Osteocyte (in vitro differentiated cells): ENCODE measurements around the gene PIGT. TPM values are rescaled to one million over a fixed set of nuclear protein-coding genes. Genes with fewer than 3 reads are reported as not detected.

ENCODE experiments used
- DNase-seq: peaks from one replicate; pipeline ENCODE4 v3.0.0; 2021; ENCODE audit warnings: mixed read lengths; ENCODE audit not compliant: unreplicated experiment; ENCODE audit errors: extremely low spot score
- H3K27ac Mint-ChIP-seq: one replicate; pipeline ENCODE4 v1.8.0; 2021; ENCODE audit warnings: mild to moderate bottlenecking, mixed read lengths; ENCODE audit not compliant: unreplicated experiment
- H3K27me3 Mint-ChIP-seq: one replicate; pipeline ENCODE4 v1.8.0; 2021; ENCODE audit warnings: mixed read lengths; ENCODE audit not compliant: unreplicated experiment
- H3K36me3 Mint-ChIP-seq: one replicate; pipeline ENCODE4 v1.8.0; 2021; ENCODE audit warnings: mixed read lengths; ENCODE audit not compliant: unreplicated experiment
- H3K4me1 Mint-ChIP-seq: one replicate; pipeline ENCODE4 v1.8.0; 2021; ENCODE audit warnings: mixed read lengths; ENCODE audit not compliant: unreplicated experiment
- H3K4me3 Mint-ChIP-seq: one replicate; pipeline ENCODE4 v1.8.0; 2021; ENCODE audit warnings: mild to moderate bottlenecking, moderate library complexity, mixed read lengths; ENCODE audit not compliant: unreplicated experiment
- H3K9me3 Mint-ChIP-seq: one replicate; pipeline ENCODE4 v1.8.0; 2021; ENCODE audit warnings: mixed read lengths; ENCODE audit not compliant: unreplicated experiment
- total RNA-seq: library from RNA; stranded (reverse); gene quantifications from 2 replicates; pipeline ENCODE4 v1.2.1, GENCODE V29; 2021
- TF ChIP-seq, protein P1 (sequence below): fragments of 200-600 bp; sonication (generic); IDR thresholded peaks from 2 replicates; pipeline ENCODE4 v1.5.0; 2021; ENCODE audit warnings: antibody characterized with exemption, mild to moderate bottlenecking, moderate library complexity

Gene PIGT
- total RNA-seq, 1 donor from 2014 or later: 140 TPM

DNA sequence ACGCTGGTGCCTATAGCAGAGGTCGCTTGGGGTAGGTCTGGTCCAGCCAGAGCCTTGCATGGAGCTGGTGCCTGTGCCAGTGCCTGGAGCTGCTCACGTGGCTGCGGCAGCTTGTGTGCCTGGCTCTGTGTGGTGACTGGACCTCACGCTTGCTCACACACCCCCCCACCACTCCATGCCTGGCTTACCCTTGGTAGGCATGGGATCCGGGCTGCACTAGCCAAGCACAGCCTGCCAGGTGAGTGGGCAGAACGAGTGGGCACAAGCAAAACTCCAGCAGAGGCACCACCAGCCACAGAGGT lies 20.9 kb upstream of the PIGT start:
- H3K4me1 Mint-ChIP-seq: no peaks in the 10 kb centered on the region
- H3K4me3 Mint-ChIP-seq: no peak overlapping the region
- H3K9me3 Mint-ChIP-seq: peaks cover 16% of the 10 kb centered on the region
- no peaks in the 10 kb centered on the region for H3K27me3 Mint-ChIP-seq
- H3K36me3 Mint-ChIP-seq: peaks cover 5% of the 10 kb centered on the region
- H3K27ac Mint-ChIP-seq: no peak overlapping the region
- TF ChIP-seq, protein P1, sequence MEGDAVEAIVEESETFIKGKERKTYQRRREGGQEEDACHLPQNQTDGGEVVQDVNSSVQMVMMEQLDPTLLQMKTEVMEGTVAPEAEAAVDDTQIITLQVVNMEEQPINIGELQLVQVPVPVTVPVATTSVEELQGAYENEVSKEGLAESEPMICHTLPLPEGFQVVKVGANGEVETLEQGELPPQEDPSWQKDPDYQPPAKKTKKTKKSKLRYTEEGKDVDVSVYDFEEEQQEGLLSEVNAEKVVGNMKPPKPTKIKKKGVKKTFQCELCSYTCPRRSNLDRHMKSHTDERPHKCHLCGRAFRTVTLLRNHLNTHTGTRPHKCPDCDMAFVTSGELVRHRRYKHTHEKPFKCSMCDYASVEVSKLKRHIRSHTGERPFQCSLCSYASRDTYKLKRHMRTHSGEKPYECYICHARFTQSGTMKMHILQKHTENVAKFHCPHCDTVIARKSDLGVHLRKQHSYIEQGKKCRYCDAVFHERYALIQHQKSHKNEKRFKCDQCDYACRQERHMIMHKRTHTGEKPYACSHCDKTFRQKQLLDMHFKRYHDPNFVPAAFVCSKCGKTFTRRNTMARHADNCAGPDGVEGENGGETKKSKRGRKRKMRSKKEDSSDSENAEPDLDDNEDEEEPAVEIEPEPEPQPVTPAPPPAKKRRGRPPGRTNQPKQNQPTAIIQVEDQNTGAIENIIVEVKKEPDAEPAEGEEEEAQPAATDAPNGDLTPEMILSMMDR: no peak
- no peak for DNase-seq

DNA sequence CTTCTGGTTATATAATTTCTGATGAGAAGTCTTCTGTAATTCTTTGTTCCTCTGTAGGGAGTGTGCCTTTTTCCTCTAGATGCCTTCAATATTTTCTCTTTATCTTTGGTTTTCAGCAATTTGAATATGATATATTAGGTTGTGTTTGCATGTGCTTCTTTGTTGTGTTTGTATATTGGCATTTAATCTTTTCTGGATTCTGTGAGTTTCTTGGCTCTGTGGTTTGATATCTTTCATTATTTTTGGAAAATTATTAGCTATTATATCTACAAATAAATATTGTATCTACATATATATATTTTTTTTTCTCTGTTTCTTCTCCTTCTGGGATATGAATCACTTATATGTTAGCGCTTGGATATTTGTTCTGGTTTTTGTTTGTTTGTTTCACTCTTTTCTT lies 16.9 kb upstream of the PIGT start:
- no peaks in the 10 kb centered on the region for H3K4me1 Mint-ChIP-seq
- H3K27ac Mint-ChIP-seq: no peak overlapping the region
- H3K9me3 Mint-ChIP-seq: peaks cover 17% of the 10 kb centered on the region
- H3K4me3 Mint-ChIP-seq: no peak overlapping the region
- TF ChIP-seq, protein P1: no peak
- H3K27me3 Mint-ChIP-seq: no peaks in the 10 kb centered on the region
- H3K36me3 Mint-ChIP-seq: peaks cover 5% of the 10 kb centered on the region
- no peak for DNase-seq

DNA sequence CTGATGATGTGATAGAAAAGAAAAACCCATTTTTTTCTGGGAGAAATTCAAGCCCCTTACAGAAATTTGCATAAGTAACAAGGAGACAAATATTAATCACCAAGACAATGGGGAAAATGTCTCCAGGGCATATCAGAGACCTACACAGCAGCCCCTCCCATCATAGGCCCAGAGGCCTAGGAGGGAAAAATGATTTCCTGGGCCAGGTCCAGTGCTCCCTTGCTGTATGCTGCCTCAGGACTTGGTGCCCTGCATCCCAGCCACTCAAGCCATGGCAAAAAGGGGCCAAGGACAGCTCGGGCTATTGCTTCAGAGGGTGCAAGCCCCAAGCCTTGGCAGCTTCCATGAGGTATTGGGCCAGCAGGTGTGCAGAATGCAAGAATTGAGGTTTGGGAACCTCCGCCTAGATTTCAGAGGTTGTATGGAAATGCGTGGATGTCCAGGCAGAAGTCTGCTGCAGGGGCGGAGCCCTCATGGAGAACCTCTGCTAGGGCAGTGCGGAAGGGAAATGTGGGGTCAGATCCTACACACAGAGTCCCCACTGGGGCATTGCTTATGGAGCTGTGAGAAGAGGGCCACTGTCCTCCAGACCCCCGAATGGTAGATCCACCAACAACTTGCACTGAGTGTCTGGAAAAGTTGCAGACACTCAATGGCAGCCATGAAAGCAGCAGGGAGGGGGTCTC lies 15.5 kb upstream of the PIGT start:
- peaks cover 17% of the 10 kb centered on the region for H3K9me3 Mint-ChIP-seq
- TF ChIP-seq, protein P1: no peak
- H3K4me1 Mint-ChIP-seq: peaks cover 3% of the 10 kb centered on the region
- H3K36me3 Mint-ChIP-seq: peaks cover 5% of the 10 kb centered on the region
- H3K27me3 Mint-ChIP-seq: no peaks in the 10 kb centered on the region
- H3K27ac Mint-ChIP-seq: no peak overlapping the region
- no peak overlapping the region for H3K4me3 Mint-ChIP-seq
- DNase-seq: peak; percentile 65

DNA sequence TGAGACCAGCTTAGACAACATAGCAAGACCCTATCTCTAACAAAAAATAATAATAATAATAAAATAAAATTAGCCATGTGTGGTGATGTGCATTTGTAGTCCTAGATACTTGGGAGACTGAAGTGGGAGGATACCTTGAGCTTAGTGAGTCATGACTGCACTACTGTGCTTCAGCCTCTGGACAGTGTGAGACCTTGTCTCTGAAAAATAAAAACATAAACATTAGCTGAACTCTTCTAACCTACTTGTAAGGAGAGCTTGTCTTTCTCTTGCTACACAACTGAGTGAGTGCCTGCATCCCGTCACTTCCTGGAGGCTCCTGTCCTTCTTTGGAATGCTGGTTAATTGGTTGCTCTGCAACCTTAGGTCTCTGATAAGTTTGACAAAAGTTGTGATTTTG lies 13.0 kb upstream of the PIGT start:
- Mint-ChIP-seq H3K36me3 (peaks cover 3% of the 10 kb centered on the region), H3K27me3 (no peaks in the 10 kb centered on the region), H3K4me3 (no peak overlapping the region), H3K9me3 (peaks cover 17% of the 10 kb centered on the region), H3K27ac (no peak overlapping the region), H3K4me1 (peaks cover 13% of the 10 kb centered on the region)
- TF ChIP-seq, protein P1: no peak
- no peak for DNase-seq

DNA sequence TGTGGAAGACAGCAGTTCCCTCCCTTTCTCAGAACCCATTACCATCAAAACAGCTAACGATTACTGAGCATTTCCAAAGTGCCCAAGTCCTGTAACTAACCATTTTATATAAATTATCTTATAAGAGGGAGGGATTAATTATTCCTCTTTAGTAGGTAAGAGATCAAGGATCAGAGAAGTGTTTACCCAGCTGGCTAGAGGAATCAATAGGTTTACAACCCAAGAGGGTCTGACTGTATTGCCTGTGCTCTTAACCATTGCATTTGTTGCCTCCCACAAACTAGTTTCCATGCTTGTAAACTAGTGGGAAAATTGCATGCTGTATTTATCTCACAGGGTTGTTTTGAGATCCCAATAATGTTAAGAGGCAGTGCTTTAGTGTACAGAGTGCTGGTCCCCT lies 11.5 kb upstream of the PIGT start:
- TF ChIP-seq, protein P1: no peak
- H3K4me1 Mint-ChIP-seq: peaks cover 14% of the 10 kb centered on the region

More for the DNA sequence above, 11.5 kb upstream of the PIGT start:
- Mint-ChIP-seq H3K27me3 (no peaks in the 10 kb centered on the region), H3K4me3 (peak overlapping the region; percentile 61), H3K27ac (no peak overlapping the region), H3K9me3 (peaks cover 6% of the 10 kb centered on the region), H3K36me3 (no peaks in the 10 kb centered on the region)
- peak; percentile 8 for DNase-seq
